Measurements from ENCODE around the gene FRMPD2.
"Not testable (repeated sequence)": the region's sequence is repeated elsewhere in the genome, so short reads cannot be mapped to it uniquely, and the experiment has no call there.

The FRMPD2 gene

GRCh38 chr10:48195803-48196202 is 78.7 kb downstream of the FRMPD2 start:
- DNase-seq (ENCODE audit: extremely low read depth, low read depth), result no peak
- no peak for TF ChIP-seq CTCF (IDR thresholded peaks at IDR 0.05; ENCODE audit: low read depth, low read length)

- TF ChIP-seq CTCF (IDR thresholded peaks at IDR 0.05; ENCODE audit: low read depth, low read length), result no peak
- DNase-seq (ENCODE audit: extremely low read depth, low read depth), result no peak
Observed at GRCh38 chr10:48194830-48195229, 79.7 kb downstream of the FRMPD2 start.

GRCh38 chr10:48193556-48193955 is 80.9 kb downstream of the FRMPD2 start:
- TF ChIP-seq CTCF (IDR thresholded peaks at IDR 0.05; ENCODE audit: low read depth, low read length), result no peak
- no peak for DNase-seq (ENCODE audit: extremely low read depth, low read depth)

- no peak for DNase-seq (ENCODE audit: extremely low read depth, low read depth)
- no peak for TF ChIP-seq CTCF (IDR thresholded peaks at IDR 0.05; ENCODE audit: low read depth, low read length)
Observed at GRCh38 chr10:48192881-48193450, 81.5 kb downstream of the FRMPD2 start.

- no peak for TF ChIP-seq CTCF (IDR thresholded peaks at IDR 0.05; ENCODE audit: low read depth, low read length)
- DNase-seq (ENCODE audit: extremely low read depth, low read depth), result no peak
Observed at GRCh38 chr10:48187713-48188485, 86.6 kb downstream of the FRMPD2 start.

GRCh38 chr10:48187126-48187525 is 87.4 kb downstream of the FRMPD2 start:
- no peak for DNase-seq (ENCODE audit: extremely low read depth, low read depth)
- TF ChIP-seq CTCF (IDR thresholded peaks at IDR 0.05; ENCODE audit: low read depth, low read length), result no peak

- DNase-seq (ENCODE audit: extremely low read depth, low read depth), result not testable (repeated sequence)
Observed at GRCh38 chr10:48186264-48186804, 88.2 kb downstream of the FRMPD2 start.
